Fibroblast of lung (primary cell): ENCODE data around the gene MB21D2. TPM values are rescaled to one million over a fixed set of nuclear protein-coding genes. Genes with fewer than 3 reads are reported as not detected.

Experiments used
- DNase-seq, 2 donors: peaks; one replicate each; pipeline versions ENCODE4 v3.0.0 to v3.0.0-alpha.2; 2010; ENCODE audit warnings: low read depth in 2 of 2
- H2AFZ ChIP-seq: 2 replicates; pipeline ENCODE4 v1.5.1; 2012; ENCODE audit warnings: low read length, control low read depth, inconsistent platforms
- H3K27ac ChIP-seq: 2 replicates; pipeline ENCODE4 v1.5.1; 2011; ENCODE audit warnings: low read length, control low read depth; ENCODE audit not compliant: insufficient read depth
- H3K27me3 ChIP-seq: 2 replicates; pipeline ENCODE4 v1.5.1; 2011; ENCODE audit warnings: mild to moderate bottlenecking, low read length; ENCODE audit not compliant: control insufficient read depth, insufficient read depth
- H3K36me3 ChIP-seq: 2 replicates; pipeline ENCODE4 v1.5.1; 2011; ENCODE audit warnings: low read length; ENCODE audit not compliant: control insufficient read depth, insufficient read depth
- H3K4me1 ChIP-seq: 2 replicates; pipeline ENCODE4 v1.5.1; 2011; ENCODE audit warnings: low read length; ENCODE audit not compliant: control insufficient read depth, insufficient read depth; ENCODE audit errors: extremely low read depth
- H3K4me2 ChIP-seq: 2 replicates; pipeline ENCODE4 v1.5.1; 2011; ENCODE audit warnings: low read length, control low read depth; ENCODE audit not compliant: insufficient read depth; ENCODE audit errors: extremely low read depth
- H3K4me3 ChIP-seq, 4 experiments: fragments of 200-600 bp in 1 of 4; sonication (generic) in 1 of 4; replicated peaks in 1 of 4; 2 replicates each; pipeline ENCODE4 v1.5.1; 2011 to 2016; ENCODE audit warnings: low read length in 4 of 4, low read depth in 3 of 4, mild to moderate bottlenecking in 3 of 4, control low read depth in 2 of 4, inconsistent platforms in 1 of 4, mixed read lengths in 1 of 4; ENCODE audit not compliant: insufficient read depth in 1 of 4; ENCODE audit errors: control extremely low read depth in 1 of 4
- H3K79me2 ChIP-seq: 2 replicates; pipeline ENCODE4 v1.5.1; 2012; ENCODE audit warnings: mild to moderate bottlenecking, low read length, inconsistent platforms; ENCODE audit not compliant: control insufficient read depth, insufficient read depth
- H3K9ac ChIP-seq: 2 replicates; pipeline ENCODE4 v1.5.1; 2011; ENCODE audit warnings: mild to moderate bottlenecking, low read length, control low read depth; ENCODE audit not compliant: insufficient read depth
- H3K9me3 ChIP-seq: 2 replicates; pipeline ENCODE4 v1.5.1; 2012; ENCODE audit warnings: low read depth, low read length; ENCODE audit not compliant: control insufficient read depth, insufficient read depth
- H4K20me1 ChIP-seq: 2 replicates; pipeline ENCODE4 v1.5.1; 2011; ENCODE audit warnings: low read length; ENCODE audit not compliant: control insufficient read depth, insufficient read depth; ENCODE audit errors: extremely low read depth
- CTCF ChIP-seq, 2 donors: IDR thresholded peaks in 1 of 2; conservative IDR thresholded peaks in 1 of 2; 1 replicate in 1 of 2; 2 replicates in 1 of 2; pipeline ENCODE4 v1.5.1; 2011 to 2012; ENCODE audit warnings: low read length in 2 of 2, control low read depth in 1 of 2, inconsistent platforms in 1 of 2, low read depth in 1 of 2, mild to moderate bottlenecking in 1 of 2
- EZH2 ChIP-seq: IDR thresholded peaks from 2 replicates; pipeline ENCODE4 v1.5.1; 2012; ENCODE audit warnings: low read length, control low read depth, mild to moderate bottlenecking; ENCODE audit errors: missing control alignments
- polyA plus RNA-seq, 2 donors: library from polyadenylated mRNA; depleted of rRNA in 1 of 2; stranded (reverse) in 1 of 2; unstranded in 1 of 2; fragments of >200 nt; gene quantifications; 2 replicates each; pipeline ENCODE4 v1.2.1, GENCODE V29; 2011 to 2012; ENCODE audit warnings: missing spikeins in 1 of 2
- total RNA-seq: library from RNA; depleted of rRNA; stranded (reverse); fragments of >200 nt; gene quantifications from 2 replicates; pipeline ENCODE4 v1.2.1, GENCODE V29; 2014

MB21D2 gene
- total and polyA plus RNA-seq, 2 donors (not counting 1 experiment from before 2014, with no cell fraction given), result 3.5 to 11.4 TPM

DNA sequence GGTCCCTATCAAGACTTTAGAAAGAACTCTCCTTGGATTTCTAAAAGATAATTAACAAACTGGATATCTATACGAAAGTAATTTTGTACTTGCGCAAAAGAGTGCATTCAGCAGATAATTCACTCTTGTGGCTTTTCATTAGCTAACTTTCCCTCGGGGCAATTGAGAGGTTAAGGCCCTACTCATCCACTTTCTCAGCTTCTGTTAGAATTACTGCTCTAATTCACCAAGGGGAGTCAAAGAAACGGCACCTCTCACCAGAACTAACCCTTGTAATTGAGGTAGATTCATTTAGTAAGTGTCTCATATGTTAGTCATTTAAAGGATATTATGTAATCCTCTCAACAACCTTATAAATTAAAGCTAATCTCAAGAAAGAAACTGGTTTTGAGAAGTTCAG, 22.5 kb upstream of the MB21D2 start:
- Histone ChIP-seq H3K4me1 (no peaks in the 10 kb centered on the region), H2AFZ (no peak overlapping the region), H3K27ac (no peak overlapping the region), H4K20me1 (no peaks in the 10 kb centered on the region), H3K9me3 (no peaks in the 10 kb centered on the region), H3K9ac (no peak overlapping the region), H3K4me2 (no peak overlapping the region), H3K27me3 (no peaks in the 10 kb centered on the region), H3K4me3 (no peak overlapping the region), H3K79me2 (no peaks in the 10 kb centered on the region), H3K36me3 (no peaks in the 10 kb centered on the region)
- TF ChIP-seq CTCF (conservative IDR thresholded peaks at IDR 0.05 in 1 of 2, IDR thresholded peaks at IDR 0.05 in 1 of 2; ENCODE audit: low read depth in 1 of 2, low read length in 2 of 2) (no peak), EZH2 (no peak)
- no peak for DNase-seq

DNA sequence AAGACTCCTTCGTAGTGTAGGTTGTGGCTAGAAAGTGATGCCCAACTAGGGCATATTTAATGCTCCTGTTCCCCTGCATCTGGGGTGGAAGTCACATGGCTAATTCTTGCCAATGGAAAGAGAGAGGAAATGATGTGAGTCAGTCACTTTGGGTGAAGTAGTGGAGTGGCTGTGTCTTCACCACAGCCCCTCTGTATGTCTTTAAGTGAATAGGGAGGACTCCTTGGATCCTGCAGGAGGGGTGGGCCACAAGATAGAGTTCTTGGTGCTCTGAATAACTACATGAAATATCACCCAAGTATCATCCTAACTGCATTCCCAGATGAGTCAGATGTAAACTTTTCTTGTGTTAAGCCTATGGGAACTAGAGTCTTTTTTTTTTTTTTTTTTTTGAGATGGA, 17.8 kb upstream of the MB21D2 start:
- peak in 1 of 2 donors; percentile 50 for DNase-seq
- no peak overlapping the region for H3K27ac ChIP-seq
- H3K4me1 ChIP-seq, result no peaks in the 10 kb centered on the region
- H3K4me2 ChIP-seq, result no peak overlapping the region
- no peaks in the 10 kb centered on the region for H3K36me3 ChIP-seq
- H4K20me1 ChIP-seq, result no peaks in the 10 kb centered on the region
- no peaks in the 10 kb centered on the region for H3K79me2 ChIP-seq
- no peak for TF ChIP-seq CTCF (conservative IDR thresholded peaks at IDR 0.05 in 1 of 2, IDR thresholded peaks at IDR 0.05 in 1 of 2; ENCODE audit: low read depth in 1 of 2, low read length in 2 of 2)
- TF ChIP-seq EZH2, result no peak
- H3K27me3 ChIP-seq, result no peaks in the 10 kb centered on the region
- no peak overlapping the region for H3K4me3 ChIP-seq
- no peak overlapping the region for H3K9ac ChIP-seq
- H2AFZ ChIP-seq, result no peak overlapping the region
- H3K9me3 ChIP-seq, result no peaks in the 10 kb centered on the region

DNA sequence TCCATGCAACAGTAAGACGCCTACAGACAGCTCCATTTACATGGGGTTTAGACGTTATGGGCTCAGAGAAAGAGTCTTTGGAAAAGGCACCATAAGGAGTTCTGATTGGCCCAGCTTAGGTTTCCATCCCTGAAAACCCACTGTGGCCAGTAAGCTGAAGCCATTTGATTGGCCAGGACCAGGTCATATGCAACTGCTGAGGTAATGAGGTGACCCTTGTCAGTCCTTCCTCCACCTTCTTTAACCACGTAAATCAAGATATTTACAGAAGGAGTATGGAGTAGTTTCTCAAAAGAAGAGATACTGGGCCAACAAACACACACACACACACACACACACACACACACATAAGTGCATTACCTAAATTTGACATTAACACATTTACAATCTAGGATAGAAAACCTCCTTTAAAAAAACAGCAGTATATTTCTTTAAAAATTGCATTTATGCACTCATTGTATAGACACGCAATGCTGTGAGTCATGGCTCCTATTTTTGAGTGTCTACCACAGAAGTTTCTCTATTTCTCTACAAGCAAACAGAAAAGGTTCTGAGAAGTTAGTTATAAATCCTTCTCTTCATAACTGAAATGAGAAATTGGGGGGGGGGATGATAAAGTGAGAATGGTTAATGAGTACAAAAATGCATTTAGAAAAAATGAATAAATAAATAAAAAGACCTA, 16.3 kb upstream of the MB21D2 start:
- no peak overlapping the region for H2AFZ ChIP-seq
- H4K20me1 ChIP-seq, result no peaks in the 10 kb centered on the region
- H3K4me3 ChIP-seq, result no peak overlapping the region
- no peak overlapping the region for H3K9ac ChIP-seq
- peak in 1 of 2 donors; percentile 29 for DNase-seq
- H3K9me3 ChIP-seq, result no peaks in the 10 kb centered on the region
- H3K4me1 ChIP-seq, result no peaks in the 10 kb centered on the region
- H3K27me3 ChIP-seq, result no peaks in the 10 kb centered on the region
- H3K79me2 ChIP-seq, result no peaks in the 10 kb centered on the region
- H3K36me3 ChIP-seq, result no peaks in the 10 kb centered on the region
- TF ChIP-seq CTCF (conservative IDR thresholded peaks at IDR 0.05 in 1 of 2, IDR thresholded peaks at IDR 0.05 in 1 of 2; ENCODE audit: low read depth in 1 of 2, low read length in 2 of 2), result no peak
- no peak for TF ChIP-seq EZH2
- no peak overlapping the region for H3K4me2 ChIP-seq
- H3K27ac ChIP-seq, result no peak overlapping the region
